Effector CD8-positive, alpha-beta T cell (primary cell): ENCODE data around the gene SLC35G3.
"Not testable (repeated sequence)": the region's sequence is repeated elsewhere in the genome, so short reads cannot be mapped to it uniquely, and the experiment has no call there.

Experiments
- DNase-seq: peaks from one replicate; lab custom pipeline; 2025; lab: John Stamatoyannopoulos, UW

SLC35G3 gene

DNA sequence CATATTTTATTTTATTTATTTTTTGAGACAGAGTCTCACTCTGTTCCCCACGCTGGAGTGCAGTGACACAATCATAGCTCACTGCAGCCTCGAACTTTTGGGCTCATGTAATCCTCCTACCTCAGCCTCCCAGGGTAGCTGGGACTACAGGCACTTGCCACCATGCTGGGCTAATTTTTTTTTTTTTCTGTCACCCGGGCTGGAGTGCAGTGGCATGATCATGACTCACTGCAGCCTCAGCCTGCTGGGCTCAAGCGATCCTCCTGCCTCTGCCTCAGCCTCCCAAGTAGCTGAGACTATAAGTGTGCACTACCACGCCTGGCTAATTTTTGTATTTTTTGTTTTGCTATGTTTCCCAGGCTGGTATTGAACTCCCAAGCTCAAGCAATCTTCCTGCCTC is 29.5 kb downstream of the SLC35G3 start:
- DNase-seq, result no peak

DNA sequence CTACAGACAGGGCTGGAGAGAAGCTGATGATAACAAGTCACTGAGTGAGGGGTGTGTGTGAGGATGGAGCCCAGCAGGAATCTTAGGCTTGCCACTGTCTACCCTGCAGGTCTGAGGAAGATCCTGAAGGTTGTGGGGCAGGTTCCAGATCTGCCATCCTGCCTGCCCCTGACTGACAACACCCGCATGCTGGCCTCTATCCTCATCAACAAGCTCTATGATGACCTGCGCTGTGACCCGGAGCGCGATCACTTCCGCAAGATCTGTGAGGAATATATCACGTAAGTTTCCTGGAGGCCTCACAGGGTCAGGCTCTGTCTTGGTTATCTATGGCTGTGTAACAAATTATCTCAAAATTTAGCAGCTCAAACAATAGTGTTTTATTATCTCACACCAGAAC is 30.3 kb downstream of the SLC35G3 start:
- DNase-seq, result no peak

DNA sequence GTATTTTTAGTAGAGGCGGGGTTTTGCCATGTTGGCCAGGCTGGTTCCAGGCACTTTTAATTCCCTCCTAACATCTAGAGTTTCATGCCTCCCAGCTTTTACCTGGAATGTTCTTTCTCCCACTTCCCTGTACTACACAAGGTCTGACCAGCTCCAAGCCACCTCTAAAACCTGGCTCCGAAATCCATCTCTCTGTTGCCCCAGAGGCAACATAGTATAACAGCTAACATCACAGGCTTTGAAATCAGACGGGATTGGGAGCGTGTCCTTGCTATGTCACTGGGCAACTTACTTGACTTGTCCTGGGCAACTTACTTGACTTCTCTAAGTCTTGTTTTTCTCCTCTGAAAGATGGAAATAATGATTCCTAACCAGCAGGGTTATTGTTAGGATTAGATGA is 31.4 kb downstream of the SLC35G3 start:
- no peak for DNase-seq

GRCh38 chr17:35161281-35161761 is 32.9 kb downstream of the SLC35G3 start:
- no peak for DNase-seq

DNA sequence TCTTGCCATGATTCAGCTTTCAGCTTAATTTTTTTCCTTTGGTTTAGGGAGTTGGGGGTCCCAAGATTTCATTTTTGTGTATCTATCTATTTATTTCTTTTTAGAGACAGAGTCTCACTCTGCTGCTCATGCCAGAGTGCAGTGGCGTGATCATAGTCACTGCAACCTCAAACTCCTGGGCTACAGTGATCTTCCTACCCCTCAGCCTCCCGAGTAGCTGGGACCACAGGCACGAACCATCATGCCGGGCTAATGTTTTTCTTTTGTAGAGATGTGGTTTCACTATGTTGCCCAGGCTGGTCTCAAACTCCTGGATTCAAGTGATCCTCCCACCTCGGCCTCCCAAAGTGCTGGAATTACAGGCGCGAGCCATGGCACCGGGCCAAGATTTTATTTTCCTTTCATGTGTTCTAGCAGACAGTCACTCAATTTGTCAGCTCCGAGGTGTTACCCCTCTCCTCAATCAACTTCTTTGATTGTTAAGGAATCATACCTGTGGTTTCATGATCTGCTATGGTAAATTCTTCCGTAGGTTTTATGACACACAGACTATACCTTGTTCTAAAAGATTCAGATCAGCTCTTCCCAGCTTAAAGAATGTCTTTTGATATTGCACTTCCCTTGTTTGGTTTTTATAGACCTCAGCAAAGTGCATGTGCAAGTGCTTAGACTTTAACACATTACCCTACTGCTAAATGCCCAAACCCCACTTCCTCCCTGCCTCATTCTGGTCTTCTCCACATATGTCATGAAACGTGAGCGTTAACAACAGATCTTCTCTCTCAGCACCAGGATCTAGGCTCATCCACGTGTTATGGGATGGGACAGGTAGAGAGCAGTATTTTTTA is 33.6 kb downstream of the SLC35G3 start:
- DNase-seq, result peak; percentile 19

DNA sequence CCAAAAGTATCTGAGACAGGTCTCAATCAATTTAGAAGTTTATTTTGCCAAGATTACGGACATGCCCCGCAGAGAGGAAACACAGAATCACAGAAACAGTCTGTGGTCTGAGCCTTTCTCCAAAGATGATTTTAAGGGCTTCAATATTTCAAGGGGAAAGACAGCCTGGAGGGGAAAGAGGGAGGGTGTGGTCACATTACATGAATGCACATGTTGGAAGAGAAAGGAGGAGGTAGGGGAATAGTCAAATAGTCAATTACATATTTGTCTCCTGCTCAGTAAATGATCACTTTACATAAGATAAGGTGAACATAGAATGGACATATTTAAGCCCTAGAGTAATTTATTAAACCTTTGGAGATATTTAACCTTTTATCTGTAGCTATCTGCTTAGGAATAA is 34.3 kb downstream of the SLC35G3 start:
- DNase-seq, result no peak

DNA sequence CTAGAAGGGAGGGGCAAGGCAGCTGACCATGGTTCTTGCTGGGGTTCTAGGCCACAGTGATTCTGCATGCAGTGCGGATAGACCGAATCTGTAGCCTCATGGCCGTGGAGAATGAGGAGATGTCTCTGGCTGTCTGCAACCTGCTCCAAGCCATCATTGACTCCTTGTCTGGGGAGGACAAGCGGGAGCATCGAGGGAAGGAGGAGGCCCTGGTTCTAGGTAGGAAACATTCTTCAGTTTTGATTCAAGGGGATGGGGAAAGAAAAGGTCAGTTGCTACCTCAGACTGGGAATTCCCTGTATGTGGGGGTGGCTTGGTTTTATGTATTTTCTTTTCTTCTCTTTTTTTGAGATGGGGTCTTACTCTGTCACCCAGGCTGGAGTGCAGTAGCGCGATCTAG is 38.9 kb downstream of the SLC35G3 start:
- no peak for DNase-seq

DNA sequence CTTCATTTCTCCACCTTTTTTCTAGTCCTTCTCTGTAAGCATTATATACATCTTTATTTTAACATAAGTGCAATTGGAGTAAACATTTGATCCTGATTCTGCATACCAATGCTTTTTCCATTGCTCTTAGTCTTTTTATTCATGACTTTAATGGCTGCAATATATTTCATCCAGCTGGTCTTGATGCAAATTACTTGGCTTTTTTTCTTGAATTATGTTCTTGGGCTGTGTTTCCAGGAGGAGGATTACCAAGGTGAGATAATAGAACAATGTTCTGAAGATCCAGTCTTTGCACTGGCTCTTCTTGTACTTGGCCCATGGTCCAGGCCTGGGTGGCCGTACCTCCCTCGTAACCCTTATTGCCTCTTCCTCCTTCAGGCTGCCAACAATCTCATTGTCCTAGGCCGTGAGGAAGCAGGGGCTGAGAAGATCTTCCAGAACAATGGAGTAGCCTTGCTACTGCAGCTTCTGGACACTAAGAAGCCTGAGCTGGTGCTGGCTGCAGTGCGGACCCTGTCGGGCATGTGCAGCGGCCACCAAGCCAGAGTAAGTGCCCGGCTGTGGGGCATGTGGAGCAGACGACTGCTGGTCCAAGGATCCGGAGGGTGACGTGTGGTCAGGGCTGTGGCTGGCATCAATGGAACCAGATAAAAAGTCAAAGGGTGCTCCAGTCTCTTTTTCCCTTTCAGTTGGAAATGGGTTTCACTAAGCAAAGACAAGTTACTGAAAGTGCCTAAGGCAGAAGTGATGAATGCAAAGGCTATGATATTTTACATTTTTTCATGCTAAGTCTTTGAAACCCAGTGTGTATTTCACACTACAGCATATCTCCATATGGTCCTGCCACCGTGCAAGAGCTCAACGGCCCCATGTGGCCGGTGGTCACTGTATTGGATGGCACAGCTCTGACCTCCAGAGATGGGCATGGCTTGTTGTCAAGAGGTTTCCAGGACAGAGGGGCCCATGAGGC is 39.7 kb downstream of the SLC35G3 start:
- no peak for DNase-seq

- no peak for DNase-seq
Observed at GRCh38 chr17:35152421-35153140, 41.6 kb downstream of the SLC35G3 start.

DNA sequence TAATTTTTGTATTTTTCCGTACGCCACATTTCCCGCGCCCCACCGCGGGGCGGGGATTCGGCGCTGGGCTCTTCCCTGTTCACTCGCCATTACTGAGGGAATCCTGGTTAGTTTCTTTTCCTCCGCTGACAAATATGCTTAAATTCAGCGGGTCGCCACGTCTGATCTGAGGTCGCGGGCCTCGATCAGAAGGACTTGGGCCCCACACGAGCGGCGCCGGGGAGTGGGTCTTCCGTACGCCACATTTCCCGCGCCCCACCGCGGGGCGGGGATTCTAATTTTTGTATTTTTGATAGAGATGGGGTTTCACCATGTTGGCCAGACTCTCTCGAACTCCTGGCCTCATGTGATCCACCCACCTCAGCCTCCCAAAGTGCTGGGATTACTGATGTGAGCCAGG is 43.1 kb downstream of the SLC35G3 start:
- DNase-seq, result not testable (repeated sequence)

GRCh38 chr17:35149941-35150340 is 44.3 kb downstream of the SLC35G3 start:
- no peak for DNase-seq

DNA sequence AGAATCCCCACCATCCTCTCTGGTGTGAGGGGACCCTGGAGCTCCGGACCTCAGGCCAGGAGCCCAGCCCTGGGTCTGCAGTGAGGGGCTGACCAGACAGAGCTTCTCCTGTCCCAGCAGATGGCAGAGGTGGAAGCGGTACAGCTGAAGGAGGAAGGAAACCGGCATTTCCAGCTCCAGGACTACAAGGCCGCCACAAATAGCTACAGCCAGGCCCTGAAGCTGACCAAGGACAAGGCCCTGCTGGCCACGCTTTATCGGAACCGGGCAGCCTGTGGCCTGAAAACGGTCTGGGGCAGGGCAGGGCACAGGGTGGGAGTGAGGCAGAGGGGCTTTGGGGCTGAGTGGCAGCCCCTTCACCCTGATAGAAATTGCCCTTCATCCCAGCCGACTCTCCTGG is 46.0 kb downstream of the SLC35G3 start:
- no peak for DNase-seq

DNA sequence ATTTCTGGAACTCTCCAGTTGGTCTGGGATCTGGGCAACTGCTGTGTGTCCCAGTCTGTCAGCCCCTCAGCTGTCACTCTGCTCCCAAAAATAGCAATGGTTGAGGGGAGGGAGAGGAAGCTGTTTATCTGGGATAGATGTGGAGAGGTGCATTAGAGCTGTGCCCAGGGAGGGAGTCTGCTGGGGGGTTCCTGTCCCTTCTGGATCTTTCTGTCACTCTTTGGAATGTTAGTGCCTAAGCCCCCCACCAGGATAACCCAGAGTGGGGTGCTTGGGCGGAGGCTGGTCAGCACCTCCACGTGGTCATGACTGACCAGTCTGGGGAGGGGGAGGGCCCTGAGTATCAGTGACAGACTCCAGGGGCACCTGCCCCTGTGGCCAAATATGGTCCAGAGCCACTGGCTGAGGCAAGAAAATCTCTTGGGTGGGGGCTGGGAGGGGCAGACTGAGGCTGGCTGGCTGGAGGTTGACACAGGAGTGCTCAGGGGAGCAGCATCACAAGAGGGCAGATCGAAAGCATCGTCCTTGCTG is 46.8 kb downstream of the SLC35G3 start, which contains the start of gene UNC45B:
Gene UNC45B (plus strand): TSS at position 443 of the 531 bp plus-strand sequence. CDS start 447 bp downstream, outside the sequence.
- DNase-seq, result no peak

DNA sequence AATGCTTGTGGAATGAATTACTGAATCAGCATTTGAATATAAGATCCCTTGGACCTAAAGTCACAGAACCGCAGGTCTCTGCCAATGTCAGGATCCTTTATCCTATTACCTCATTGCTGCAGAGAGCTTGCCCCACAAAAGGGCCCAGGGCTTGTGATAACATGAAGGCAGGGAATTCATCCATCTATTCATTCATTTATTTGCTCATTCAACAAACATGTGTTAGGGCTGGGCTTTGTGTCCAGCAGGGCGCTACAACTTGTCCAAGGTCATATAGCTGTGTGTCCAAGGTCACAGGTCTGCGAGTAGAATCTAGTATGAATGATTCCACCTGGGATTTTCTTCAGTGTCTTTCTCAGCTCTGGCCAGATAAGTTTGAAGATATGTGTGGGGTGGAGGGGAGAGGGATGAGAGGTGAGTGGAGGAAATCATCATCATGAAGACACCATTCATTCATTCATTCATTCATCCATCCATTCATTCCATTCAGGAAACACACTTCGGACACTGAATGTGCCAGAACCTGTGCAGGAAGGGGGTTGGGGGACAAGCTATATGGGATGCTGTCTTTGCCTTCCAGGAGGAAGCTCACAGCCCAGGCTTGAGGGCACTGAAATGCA is 47.9 kb downstream of the SLC35G3 start:
- DNase-seq, result no peak

GRCh38 chr17:35144840-35145239 is 49.4 kb downstream of the SLC35G3 start:
- DNase-seq, result no peak
